ENCODE measurements around the gene ATG9A.
A peak's percentile ranks its signal among the peaks of the same experiment; 100 is the strongest.

- TF ChIP-seq CTCF (IDR thresholded peaks at IDR 0.05), result no peak
- peak in 1 of 2 donors; percentile 40 for TF ChIP-seq POLR2AphosphoS5 (IDR thresholded peaks at IDR 0.05)
Observed at GRCh38 chr2:219273937-219274336, 44.5 kb upstream of the ATG9A start.
